ENCODE data around the gene KRT83. TPM values are rescaled to one million over a fixed set of nuclear protein-coding genes. Genes with fewer than 3 reads are reported as not detected.

The KRT83 gene
- total and polyA plus RNA-seq, 2 donors (not counting 1 experiment from before 2014, with no cell fraction given): not detected

DNA sequence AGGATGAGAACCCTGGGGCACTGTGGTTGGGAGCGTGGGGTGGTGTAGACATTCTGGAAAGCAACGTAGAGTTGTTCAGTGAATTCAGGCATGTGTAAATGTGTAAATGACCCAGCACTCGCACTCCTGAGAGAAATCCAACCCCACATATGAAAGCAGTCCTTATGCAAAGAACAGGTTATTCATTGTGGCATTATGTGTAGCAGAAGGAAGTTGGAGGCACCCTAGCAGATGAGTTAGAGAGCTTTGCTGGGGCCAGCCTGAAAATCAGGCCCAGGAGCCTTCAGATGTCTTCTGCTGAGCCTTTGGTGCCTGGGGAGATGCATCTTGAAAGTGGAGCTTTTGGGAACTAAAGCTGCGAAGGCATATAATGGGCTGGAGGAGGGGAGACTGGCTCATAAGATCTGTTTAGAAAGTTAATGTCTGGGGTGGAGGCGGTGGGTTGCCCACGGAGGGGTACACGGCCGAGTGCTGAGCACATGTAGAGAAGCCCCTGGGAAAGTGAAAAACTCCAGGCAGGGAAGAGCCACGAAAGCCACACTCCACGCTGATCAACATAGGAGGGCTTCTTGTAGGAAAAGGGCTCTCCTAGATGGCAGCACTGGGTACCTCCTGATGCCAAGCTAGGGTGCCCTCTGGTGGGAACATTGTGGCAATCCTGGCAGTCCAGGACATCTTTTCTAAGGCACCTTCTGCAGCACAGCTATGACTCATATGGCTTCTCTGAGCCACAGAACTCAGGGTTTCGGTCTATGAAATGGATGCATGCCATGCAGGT lies 6.0 kb upstream of the KRT83 start:
- no peak for TF ChIP-seq EZH2 (IDR thresholded peaks at IDR 0.05; ENCODE audit: borderline replicate concordance, insufficient read depth, low read depth, low read length, poor library complexity, severe bottlenecking)
- TF ChIP-seq, protein P1, sequence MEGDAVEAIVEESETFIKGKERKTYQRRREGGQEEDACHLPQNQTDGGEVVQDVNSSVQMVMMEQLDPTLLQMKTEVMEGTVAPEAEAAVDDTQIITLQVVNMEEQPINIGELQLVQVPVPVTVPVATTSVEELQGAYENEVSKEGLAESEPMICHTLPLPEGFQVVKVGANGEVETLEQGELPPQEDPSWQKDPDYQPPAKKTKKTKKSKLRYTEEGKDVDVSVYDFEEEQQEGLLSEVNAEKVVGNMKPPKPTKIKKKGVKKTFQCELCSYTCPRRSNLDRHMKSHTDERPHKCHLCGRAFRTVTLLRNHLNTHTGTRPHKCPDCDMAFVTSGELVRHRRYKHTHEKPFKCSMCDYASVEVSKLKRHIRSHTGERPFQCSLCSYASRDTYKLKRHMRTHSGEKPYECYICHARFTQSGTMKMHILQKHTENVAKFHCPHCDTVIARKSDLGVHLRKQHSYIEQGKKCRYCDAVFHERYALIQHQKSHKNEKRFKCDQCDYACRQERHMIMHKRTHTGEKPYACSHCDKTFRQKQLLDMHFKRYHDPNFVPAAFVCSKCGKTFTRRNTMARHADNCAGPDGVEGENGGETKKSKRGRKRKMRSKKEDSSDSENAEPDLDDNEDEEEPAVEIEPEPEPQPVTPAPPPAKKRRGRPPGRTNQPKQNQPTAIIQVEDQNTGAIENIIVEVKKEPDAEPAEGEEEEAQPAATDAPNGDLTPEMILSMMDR (IDR thresholded peaks at IDR 0.05): peak; percentile 81
- peaks cover 0 to 3% of the 10 kb centered on the region in 2 donors for H3K4me1 ChIP-seq (ENCODE audit: control insufficient read depth in 2 of 2, insufficient read depth in 2 of 2, low read length in 2 of 2)
- H3K36me3 ChIP-seq (replicated peaks in 1 of 2; ENCODE audit: control extremely low read depth in 1 of 2, control insufficient read depth in 1 of 2, extremely low read depth in 1 of 2, insufficient read depth in 2 of 2, low read length in 1 of 2): no peaks in the 10 kb centered on the region
- no peak overlapping the region for H3K4me3 ChIP-seq (ENCODE audit: control extremely low read depth in 1 of 5, extremely low read depth in 1 of 5, insufficient read depth in 1 of 5, low read depth in 2 of 5, low read length in 4 of 5)
- H3K9ac ChIP-seq (ENCODE audit: low read length): no peak overlapping the region
- H3K9me3 Mint-ChIP-seq (ENCODE audit: insufficient read depth): no peaks in the 10 kb centered on the region
- H3K27ac Mint-ChIP-seq: no peak overlapping the region
- peaks cover 0 to 22% (median 4%) of the 10 kb centered on the region in 4 experiments for H3K27me3 ChIP-seq (replicated peaks in 1 of 4; ENCODE audit: control extremely low read depth in 1 of 4, control insufficient read depth in 3 of 4, insufficient read depth in 4 of 4, low read length in 3 of 4)
- no peak overlapping the region for H3K27ac ChIP-seq (ENCODE audit: low read length in 2 of 2)
- H3K27me3 Mint-ChIP-seq: peaks cover 29% of the 10 kb centered on the region
- ChIA-PET CTCF (interaction anchor here (0.7 to 1.6 kb wide), 17 partner anchors 8 to 207 kb away, joined by 3 to 11 read pairs (median 4); no protein-coding TSS in a partner anchor), POLR2A (no interaction called here)
- no peak overlapping the region for H2AFZ ChIP-seq (ENCODE audit: insufficient read depth, low read depth, low read length, poor library complexity, severe bottlenecking)
- no peaks in the 10 kb centered on the region for H3K9me3 ChIP-seq (ENCODE audit: control extremely low read depth in 1 of 3, control insufficient read depth in 2 of 3, insufficient read depth in 1 of 3, low read length in 2 of 3)
- H3K4me1 Mint-ChIP-seq: peaks cover 4% of the 10 kb centered on the region
- 37% methylated on average over 8 of the region's 11 CpGs for WGBS (ENCODE audit: insufficient coverage)
- DNase-seq (peak; percentile 72), ATAC-seq (ENCODE audit: low read depth) (peak; percentile 81)
- no peak overlapping the region for H3K4me2 ChIP-seq (replicated peaks; ENCODE audit: low read depth, low read length, poor library complexity, severe bottlenecking)
- H3K4me3 Mint-ChIP-seq: no peak overlapping the region
- no peaks in the 10 kb centered on the region for H4K20me1 ChIP-seq (ENCODE audit: control insufficient read depth, insufficient read depth, low read length, poor library complexity, severe bottlenecking)
- intact Hi-C loops (cut with micrococcal nuclease): loop anchor here (1.0 kb wide), 1 partner anchor 31 kb away; no protein-coding TSS in a partner anchor
- H3K79me2 ChIP-seq (ENCODE audit: control insufficient read depth, insufficient read depth, low read length): no peaks in the 10 kb centered on the region

DNA sequence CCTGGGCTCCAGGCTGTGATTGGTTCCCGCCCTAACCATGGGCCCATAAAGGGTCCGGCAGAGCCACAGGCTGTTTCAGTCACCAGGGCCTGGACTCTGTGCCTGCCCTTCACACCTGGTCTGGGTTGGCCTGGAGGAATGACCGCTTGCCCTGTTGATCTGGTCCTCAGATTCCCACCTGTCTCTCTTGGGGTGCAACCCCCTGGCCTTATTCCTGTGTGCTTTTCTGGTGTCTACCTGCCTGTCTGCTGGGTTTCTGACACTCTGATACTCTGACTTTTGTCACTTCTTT lies 2.9 kb upstream of the KRT83 start:
- H3K27me3 Mint-ChIP-seq: peaks cover 46% of the 10 kb centered on the region
- POLR2A ChIA-PET: no interaction called here

More for the DNA sequence above, 2.9 kb upstream of the KRT83 start:
- TF ChIP-seq EZH2 (IDR thresholded peaks at IDR 0.05; ENCODE audit: borderline replicate concordance, insufficient read depth, low read depth, low read length, poor library complexity, severe bottlenecking): no peak
- TF ChIP-seq, protein P1 (IDR thresholded peaks at IDR 0.05): no peak
- H3K27me3 ChIP-seq (replicated peaks in 1 of 4; ENCODE audit: control extremely low read depth in 1 of 4, control insufficient read depth in 3 of 4, insufficient read depth in 4 of 4, low read length in 3 of 4): peaks cover 0 to 36% (median 7%) of the 10 kb centered on the region in 4 experiments
- no peaks in the 10 kb centered on the region for H3K36me3 ChIP-seq (replicated peaks in 1 of 2; ENCODE audit: control extremely low read depth in 1 of 2, control insufficient read depth in 1 of 2, extremely low read depth in 1 of 2, insufficient read depth in 2 of 2, low read length in 1 of 2)
- no peaks in the 10 kb centered on the region for H3K9me3 ChIP-seq (ENCODE audit: control extremely low read depth in 1 of 3, control insufficient read depth in 2 of 3, insufficient read depth in 1 of 3, low read length in 2 of 3)
- WGBS (ENCODE audit: insufficient coverage): 89% methylated on average over 3 of the region's 3 CpGs
- H3K4me3 ChIP-seq (ENCODE audit: control extremely low read depth in 1 of 5, extremely low read depth in 1 of 5, insufficient read depth in 1 of 5, low read depth in 2 of 5, low read length in 4 of 5): no peak overlapping the region
- no peak overlapping the region for H3K27ac Mint-ChIP-seq
- H3K9ac ChIP-seq (ENCODE audit: low read length): no peak overlapping the region
- no peak overlapping the region for H3K4me3 Mint-ChIP-seq
- no peak overlapping the region for H3K27ac ChIP-seq (ENCODE audit: low read length in 2 of 2)
- intact Hi-C loops (cut with micrococcal nuclease): no loop called here
- ATAC-seq (ENCODE audit: low read depth): no peak
- peaks cover 4% of the 10 kb centered on the region for H3K4me1 Mint-ChIP-seq
- no peaks in the 10 kb centered on the region for H4K20me1 ChIP-seq (ENCODE audit: control insufficient read depth, insufficient read depth, low read length, poor library complexity, severe bottlenecking)
- no peak for DNase-seq
- CTCF ChIA-PET: no interaction called here
- H2AFZ ChIP-seq (ENCODE audit: insufficient read depth, low read depth, low read length, poor library complexity, severe bottlenecking): no peak overlapping the region
- no peaks in the 10 kb centered on the region for H3K79me2 ChIP-seq (ENCODE audit: control insufficient read depth, insufficient read depth, low read length)
- H3K4me2 ChIP-seq (replicated peaks; ENCODE audit: low read depth, low read length, poor library complexity, severe bottlenecking): no peak overlapping the region
- H3K9me3 Mint-ChIP-seq (ENCODE audit: insufficient read depth): no peaks in the 10 kb centered on the region
- H3K4me1 ChIP-seq (ENCODE audit: control insufficient read depth in 2 of 2, insufficient read depth in 2 of 2, low read length in 2 of 2): peaks cover 0 to 3% of the 10 kb centered on the region in 2 donors
